T-helper 22 cell (primary cell): ENCODE measurements around the gene TPM4.

Source experiments
- DNase-seq: peaks from one replicate; pipeline ENCODE4 v3.0.0-alpha.2; 2020; ENCODE audit warnings: low read depth

The TPM4 gene

DNA sequence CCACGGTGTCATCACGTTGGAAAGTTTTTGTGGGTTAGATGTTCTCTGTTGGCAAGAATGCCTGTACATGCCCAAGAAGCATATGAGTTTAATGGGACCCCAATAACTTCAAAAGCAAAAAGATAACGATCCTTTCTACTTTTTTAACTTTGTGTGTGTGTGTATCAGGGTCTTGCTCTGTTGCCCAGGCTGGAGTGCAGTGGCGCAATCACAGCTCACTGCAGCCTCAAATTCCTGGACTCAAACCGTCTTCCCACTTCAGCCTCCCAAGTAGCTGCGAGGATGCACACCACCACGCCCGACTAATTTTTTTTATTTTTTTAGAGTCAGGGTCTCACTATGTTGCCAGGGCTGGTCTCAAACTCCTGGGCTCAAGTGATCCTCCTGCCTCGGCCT, 34.3 kb upstream of the TPM4 start:
- DNase-seq = no peak

DNA sequence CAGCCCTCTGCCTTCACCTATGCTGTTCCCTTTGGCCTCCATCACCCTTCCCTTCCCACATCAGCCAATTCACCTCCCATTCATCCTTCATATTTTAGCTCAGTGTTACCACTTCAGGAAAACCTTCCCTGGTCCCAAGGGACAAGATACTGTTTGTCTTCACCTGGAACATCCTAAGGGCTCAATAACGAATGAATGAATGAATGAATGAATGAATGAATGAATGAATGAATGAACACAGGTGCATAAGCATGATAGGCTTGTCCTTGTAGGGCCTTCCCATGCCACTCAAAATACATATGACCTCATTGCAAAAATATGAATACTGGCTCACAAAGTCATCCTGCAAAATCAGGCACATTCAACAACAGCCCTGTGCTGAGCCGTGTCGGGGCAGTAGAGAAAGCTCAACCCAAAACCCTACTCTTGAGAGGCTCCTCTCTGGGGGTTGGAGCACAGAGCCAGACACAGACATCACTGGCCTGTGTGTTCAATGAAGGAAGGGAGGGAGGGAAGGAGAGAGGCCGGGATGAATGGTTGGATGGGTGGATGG, 33.7 kb upstream of the TPM4 start:
- no peak for DNase-seq

DNA sequence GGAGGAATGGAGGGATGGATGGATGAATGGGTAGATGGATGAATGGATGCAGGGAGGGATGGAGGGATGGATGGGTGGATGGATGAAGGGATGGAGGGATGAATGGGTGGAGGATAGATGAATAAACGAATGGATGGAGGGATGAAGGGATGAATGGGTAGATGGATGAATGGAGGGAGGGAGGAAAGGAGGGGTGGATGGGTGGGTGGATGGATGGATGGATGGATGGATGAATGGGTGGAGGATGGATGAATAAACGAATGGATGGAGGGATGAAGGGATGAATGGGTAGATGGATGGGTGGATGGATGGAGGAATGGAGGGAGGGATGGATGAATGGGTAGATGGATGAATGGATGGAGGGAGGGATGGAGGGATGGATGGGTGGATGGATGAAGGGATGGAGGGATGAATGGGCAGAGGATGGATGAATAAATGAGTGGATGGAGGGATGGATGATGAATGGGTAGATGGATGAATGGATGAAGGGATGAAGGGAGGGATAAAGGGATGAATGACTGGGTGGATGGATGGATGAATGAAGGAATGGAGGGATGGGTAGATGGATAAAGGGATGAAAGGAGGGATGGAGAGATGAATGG, 33.0 kb upstream of the TPM4 start:
- no peak for DNase-seq

DNA sequence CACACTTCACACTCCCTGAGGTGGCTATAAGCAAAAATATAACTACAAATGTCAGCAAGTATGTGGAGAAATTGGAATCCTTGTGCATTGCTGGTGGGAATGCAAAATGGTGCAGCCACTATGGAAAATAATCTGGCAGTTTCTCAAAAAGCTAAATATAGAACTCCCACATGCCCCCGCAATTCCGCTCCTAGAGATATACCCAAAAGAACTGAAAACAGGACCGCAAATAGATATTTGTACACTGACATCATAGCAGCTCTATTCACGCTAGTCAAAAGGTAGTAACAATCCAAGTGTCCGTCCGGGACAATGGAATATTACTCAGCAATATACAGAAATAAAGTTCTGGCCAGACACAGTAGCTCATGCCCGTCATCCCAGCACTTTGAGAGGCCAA, 31.5 kb upstream of the TPM4 start:
- DNase-seq = no peak

DNA sequence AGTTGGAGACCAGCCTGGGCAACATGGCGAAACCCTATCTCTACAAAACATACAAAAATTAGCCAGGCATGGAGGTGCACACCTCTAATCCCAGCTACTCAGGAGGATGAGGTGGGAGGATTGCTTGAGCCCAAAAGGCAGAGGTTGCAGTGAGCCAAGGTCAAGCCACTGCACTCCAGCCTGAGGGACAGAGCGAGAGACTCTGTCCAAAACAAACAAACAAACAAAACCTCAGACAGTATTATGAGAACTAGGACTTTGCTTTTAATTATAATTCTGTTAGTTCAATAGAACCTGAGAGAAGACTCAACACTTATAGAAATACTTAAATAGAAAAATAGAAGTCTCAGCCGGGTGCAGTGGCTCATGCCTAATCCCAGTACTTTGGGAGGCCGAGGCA, 31.1 kb upstream of the TPM4 start:
- no peak for DNase-seq

DNA sequence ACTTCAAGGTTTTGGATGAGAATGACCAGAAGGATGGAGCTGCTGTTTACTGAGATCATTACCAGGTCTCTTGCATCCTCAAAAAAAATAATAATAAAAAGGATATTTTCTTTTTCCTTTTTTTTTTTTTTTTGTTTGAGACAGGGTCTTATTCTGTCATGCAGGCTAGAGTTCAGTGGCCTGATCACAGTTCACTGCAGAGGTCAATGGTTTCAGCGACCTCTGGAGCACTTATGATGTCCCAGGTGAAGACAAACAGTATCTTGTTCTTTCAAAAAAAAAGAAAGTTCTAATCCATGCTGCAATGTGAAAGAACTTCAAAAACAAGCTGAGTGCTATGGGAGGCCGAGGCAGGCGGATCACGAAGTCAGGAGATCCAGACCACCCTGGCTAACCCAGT, 30.4 kb upstream of the TPM4 start:
- DNase-seq = no peak

DNA sequence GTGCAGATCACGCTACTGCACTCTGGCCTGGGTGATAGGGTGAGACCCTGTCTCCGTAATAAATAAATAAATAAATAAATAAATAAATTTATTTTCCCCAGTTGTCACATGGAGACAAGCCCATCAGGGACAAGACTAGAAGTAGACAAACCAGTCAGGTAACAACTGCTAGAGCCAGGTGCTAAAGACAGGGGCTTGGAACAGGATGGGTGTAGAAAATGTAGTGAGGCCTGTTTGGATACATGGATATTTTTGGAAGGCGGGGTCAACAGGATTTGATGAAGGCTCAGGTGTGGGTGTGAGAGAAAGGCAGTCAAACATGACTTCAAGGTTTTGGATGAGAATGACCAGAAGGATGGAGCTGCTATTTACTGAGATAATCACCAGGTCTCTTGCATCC, 27.7 kb upstream of the TPM4 start:
- DNase-seq = no peak

DNA sequence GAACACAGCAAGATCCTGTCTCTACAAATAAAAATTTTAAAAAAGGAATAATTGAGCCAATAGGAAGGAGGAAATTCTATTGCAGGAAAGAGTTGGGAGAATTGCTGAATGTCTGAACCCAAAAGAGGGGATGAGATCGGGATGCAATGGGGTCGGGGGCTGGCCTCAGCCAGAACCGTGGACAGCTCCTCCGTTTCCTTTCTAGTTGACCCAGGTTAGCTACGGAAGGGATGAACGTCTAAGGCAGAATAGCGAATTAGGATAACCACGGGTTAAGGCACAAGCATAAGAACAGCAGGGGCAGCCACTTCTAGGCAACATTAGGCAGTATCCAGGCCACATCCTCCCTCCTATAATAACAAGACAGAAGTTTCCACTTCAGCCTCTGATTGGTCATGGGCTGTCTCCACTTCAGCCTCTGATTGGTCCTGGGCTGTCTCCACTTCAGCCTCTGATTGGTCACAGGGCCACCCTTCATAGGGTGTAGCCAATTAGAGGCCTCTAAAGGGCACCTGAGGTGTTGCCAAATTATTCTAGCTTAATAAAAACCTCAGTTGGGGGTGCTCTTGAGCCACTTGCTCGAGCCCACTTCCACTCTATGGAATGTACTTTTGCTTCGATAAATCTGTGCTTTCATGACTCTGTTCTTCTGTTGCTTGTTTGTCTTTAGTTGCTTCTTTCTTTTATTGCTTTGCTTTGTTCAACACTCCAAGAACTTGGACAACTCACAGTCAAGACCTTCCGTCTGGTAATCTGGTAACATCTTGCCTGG, 24.9 kb upstream of the TPM4 start:
- DNase-seq = peak; percentile 35

DNA sequence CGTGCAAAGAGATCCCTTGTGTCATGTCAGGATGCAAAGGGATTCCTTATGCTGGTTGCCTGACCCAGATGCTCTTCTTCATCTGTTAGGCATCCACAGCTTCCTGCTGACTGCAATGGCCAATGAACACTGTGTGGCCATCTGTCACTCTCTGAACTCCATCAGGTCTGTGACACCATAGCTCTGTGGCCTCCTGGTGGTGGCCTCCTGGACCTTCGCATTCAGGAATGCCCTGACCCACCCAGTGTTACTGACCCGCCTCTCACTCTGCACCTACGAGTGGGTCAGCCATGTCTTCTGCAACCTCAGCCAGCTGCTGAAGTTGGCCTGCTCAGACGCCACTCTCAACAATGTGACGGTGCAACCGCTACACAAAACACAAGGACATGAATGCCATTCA, 23.9 kb upstream of the TPM4 start:
- DNase-seq = no peak

DNA sequence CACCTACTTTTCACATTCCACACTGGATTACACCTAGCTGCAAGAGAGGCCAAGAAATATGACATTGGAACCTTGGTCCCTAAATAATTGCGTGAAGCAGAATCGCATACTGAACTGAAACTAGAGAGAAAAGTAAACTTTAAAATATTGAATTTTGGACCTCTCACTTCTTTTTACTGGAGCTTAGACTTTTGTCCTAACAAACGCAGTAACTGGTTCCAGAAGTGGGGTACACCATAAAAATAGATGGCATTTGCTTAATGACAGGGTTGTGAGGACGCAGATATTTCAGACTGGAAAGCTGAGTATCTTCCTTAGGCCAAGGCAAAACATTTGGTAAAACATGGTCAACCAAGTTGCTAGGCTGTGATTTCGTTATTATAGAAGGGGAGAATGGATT, 19.2 kb upstream of the TPM4 start:
- no peak for DNase-seq

DNA sequence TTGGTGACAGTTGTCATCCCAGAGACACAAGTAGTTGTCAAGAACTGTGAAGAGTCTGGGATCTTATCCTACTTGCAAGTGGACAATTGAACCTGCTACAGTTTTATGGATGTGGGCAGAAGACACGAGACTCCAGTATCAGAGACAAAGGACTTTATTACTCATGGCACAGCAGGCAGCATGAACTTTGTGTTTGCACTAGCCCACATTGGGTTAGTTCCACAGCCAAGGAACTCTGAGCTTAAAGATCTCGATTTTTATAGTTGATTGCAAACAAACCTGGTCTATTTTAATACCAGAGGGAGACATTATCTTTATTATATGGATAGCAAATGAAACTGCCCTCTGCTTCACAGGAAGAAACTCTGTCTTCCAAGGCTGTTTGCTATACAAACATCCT, 16.0 kb upstream of the TPM4 start:
- no peak for DNase-seq

DNA sequence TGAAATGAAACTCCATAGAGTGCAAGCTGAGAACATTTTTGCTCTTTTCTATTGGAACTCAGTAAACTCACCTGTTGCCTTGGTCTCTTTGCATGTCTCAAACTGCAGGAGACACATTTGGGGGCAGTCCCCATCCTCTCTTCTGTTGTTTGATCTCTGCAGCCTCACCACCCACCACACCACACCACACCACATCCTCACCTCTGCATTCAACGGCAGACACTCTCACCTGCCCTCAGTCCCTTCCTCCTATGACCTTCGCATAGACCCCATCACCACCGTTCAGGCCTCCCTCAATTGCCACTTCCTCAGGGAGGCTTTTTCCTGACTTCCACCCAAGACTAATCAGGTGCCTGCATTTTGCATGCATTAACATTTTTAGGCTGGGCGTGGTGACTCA, 14.4 kb upstream of the TPM4 start:
- DNase-seq = no peak

DNA sequence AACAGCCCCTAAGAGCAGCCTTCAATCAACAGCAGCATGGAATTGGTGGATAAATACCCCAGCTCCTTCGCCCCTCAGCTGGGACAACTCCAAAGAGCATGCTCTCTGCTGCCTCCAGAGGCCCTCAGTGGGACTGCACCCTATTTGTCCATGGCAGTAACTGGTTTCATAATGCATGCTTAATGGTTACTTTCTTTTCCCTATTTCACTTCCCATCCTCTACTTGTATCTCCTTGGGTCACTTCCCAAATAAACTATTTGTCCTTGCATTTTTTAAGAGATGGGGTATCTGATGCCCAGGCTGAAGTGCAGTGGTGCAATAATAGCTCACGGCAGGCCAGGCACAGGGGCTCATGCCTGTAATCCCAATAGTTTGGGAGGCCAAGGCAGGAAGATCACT, 13.5 kb upstream of the TPM4 start:
- no peak for DNase-seq

DNA sequence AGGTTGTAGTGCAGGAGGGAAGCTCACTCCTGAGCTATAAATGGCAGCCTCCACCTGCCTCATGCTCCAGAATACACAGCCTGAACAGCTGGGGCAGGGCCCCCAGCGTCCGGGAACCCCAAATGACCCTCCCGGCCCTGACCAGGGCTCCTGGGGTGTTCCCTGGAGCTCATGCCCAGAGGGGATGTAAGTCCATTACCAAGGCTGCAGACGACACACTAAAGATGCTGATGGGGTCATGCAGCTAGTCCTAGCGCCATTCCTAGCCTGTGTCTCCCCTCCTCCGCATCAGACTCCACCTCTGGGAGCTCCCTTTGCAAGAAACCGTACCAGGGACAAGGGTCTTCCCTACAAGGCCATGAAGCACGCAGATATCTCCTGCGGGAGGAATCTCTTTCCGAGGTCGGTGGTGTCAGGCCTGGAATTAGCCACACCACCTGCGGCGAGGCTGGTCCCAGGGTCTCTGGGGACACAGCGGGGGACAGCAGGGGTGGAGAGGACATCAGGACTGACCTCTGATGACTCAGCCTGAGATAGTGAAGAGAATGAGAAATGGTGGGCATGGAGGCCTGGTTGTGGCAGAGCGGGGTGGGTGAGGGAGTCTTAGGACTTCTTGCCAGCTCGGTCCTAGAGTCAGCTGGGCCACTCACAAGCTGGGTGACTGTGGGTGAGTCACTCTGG, 11.9 kb upstream of the TPM4 start:
- DNase-seq = no peak

DNA sequence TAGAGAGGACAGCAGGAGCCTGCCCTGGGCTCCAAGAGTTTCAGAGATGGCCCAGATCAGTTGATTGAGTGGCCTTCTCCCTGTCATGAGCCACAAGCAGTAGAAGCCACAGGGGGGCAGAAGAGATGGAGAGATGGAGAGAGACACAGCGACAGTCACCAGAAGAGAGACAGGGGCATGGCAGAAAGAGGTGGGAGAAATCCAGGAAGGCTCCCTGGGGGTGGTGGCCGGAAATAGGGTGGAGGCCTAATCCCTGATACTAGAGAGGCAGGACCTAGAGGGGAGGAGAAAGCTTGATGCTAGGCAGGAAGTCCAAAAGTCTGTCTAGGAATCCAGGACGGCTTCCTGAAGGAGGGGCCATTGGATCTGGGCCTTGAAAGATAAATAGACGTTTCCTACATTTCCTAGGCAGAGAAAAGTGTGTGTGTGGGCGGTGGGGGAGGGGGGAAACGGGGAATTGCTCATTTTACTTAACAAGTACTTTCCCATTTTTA, 9.6 kb upstream of the TPM4 start:
- DNase-seq = no peak

DNA sequence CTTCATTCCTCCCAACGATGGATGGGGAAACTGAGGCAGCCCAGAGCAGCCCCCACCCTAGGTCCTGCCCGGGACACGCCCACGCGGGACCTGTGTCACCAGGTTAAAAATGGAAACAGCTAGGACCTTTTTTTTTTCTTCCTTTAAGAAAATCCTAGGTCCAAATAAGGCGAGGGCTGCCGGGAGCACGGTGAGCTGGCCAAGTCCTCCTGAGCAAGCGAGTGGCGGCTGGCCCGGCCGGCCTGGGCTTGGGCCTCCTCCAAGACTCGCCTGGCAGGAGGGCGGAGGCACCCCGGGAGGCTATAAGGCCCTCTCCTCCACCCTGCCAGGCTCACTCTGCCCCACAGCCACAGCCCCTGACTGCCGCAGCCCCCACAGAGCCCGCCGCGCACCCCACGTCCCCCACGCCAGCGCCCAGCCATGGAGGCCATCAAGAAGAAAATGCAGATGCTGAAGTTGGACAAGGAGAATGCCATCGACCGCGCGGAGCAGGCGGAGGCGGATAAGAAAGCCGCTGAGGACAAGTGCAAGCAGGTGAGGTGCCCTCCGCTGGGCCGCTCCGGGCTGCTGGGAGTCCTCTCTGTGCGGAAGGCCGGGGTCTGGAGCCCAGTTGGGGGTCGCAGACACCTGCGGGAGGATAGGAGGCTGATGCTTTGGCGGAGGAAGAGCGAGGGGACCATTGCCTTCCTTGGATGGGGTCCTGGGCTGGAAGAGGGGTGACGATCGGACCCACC, 8.9 kb upstream of the TPM4 start:
- no peak for DNase-seq

DNA sequence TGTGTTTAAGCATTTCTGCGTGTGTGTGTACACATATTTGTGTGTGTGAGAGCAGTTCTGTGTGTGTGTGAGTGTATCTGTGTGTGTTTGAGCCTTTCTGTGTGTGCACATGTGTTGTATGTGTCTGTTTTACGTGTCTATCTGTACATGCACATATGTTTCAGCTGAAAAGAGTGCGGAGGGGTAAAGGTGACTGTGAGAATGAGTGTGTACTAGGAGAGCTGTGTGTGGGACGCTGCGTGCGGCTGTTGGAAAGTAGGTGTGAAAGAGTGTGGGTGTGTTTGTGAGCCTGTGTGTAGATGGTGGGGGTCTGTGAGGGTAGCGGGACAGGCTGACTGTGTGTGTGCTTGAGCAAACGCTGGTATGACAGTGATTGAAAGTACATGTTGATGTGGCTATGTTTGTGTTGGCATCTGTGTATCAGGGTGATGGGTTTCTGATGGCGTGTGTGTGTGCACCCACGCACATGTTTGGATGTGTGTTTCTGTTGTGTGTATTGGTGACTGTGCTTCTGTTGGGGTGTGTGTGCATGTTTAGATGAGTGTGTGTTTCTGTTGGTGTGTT, 7.5 kb upstream of the TPM4 start:
- no peak for DNase-seq

DNA sequence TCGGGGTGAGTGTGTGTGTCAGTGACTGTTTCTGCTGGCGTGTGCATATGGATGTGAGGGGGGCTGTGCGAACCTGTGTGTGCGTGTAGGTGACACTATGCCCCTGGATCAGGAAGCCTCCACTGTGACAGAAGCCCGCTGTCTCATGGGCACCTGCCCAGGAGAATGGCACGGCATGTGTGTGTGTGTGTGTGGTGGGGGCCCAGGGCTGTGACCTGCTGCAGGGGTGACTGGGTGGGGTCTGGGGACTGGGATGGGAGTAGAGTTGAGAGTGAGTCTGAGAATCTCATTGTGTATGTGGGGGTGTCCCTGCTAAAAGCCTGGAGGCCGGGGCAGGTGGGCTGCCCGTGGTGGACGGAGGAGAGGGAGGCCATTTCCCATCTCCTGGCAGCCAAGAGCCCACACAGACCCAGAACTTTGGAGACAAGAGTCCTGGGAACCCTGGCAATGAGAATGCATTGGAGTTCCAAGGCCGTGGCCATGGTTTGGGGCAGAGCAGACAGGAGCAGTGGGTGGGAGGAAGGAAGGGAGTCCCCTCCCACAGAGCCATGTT, 6.4 kb upstream of the TPM4 start:
- DNase-seq = no peak

DNA sequence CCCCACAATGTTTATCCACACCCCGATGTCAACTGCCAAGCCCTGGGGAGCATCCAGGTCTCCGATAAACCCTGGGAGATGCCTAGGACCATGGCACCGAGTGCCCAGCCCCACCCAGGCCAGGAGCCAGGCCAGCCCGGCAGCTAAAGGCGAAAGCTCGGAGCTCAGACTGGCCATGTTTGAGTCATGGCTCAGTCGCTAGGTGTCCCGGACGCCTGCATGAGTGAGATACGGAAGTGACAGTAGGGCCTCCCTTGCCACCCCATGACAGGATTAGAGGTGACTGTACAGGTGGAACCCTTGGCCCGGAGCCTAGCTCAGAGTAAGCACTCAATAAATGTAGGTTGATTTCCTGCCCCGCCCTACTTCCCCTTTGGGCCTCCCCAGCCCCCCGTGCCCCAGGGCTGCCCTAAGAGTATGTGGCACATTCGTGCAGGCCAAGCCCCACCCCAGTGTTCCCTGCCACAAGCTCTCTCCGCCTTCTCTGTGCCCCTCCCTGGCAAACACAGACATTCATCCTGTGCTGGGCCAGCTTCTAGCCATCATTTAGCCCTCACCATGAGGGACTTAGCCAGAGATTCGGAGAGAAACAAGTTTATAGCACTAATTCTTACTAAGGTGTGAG, 5.8 kb upstream of the TPM4 start:
- peak; percentile 89 for DNase-seq

DNA sequence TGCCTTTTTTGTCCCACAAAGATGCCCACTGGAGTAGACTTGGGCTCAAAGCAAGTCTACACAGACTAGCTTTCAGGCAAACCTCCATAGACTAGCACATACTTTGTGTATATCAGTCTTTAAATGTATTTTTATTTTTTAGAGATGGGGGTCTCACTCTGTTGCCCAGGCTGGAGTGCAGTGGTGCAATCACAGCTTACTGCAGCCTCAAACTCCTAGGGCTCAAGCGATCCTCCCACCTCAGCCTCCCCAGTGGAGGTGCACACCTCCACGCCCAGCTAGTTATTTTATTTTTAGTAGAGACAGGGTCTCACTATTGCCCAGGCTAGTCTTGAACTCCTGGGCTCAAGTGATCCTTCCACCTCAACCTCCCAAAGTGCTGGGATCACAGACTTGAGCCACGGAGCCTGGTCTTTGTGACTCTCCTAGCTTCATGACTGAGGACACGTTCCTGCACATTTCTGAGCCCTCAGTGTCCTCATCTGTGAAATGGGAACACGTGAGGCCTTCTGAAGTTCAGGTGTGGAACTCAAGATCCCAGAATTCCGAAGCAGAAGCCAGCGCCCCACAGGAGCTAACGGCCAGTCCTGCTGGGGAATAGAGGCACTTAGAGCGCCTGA, 5.1 kb upstream of the TPM4 start:
- no peak for DNase-seq

DNA sequence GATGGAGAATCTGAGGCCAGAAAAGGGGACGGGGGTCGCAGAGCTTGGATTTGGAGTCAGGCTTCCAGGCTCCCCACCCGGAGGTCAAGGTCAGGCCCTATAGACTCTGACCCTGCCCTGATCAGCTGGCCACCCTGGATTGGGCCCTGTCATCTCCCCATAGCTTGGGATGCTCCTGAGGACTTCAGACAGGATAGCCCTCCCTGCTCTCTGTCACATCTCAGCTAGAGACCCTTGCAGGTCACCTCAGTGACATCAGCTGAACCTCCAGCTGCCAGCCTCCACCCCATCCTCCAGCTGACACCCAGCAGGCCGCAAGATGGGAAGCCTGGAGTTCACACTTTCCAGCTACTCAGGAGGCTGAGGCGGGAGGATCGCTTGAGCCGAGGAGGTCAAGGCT, 2.8 kb upstream of the TPM4 start:
- no peak for DNase-seq
